ENCODE results near the gene STAG1. TPM values are rescaled to one million over a fixed set of nuclear protein-coding genes. Genes with fewer than 3 reads are reported as not detected.

Gene STAG1
- total RNA-seq, 1 donor from 2014 or later, result 24.1 TPM

DNA sequence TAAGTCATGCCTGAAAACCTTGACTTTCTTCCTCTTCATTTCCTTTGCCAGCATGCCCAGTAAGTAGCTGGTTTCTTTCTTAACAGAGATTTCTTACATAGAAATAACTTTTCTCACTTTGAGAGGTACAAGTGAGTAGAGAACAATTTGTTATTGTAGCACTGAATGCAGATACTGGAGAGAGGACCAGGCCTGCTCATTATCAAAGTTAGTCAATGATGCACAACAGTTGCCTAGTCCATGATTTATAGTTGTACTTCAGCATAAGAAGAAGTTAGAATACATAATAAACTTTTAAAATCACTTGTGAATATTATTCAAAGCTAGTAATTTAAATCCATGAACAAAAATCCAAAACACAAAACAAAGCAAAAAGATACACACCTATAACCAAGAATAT is 289.0 kb downstream of the STAG1 start:
- DNase-seq (ENCODE audit: low read depth) (no peak), FAIRE-seq (no peak)
- no peaks in the 10 kb centered on the region for H3K9me3 ChIP-seq (ENCODE audit: insufficient read depth, low read depth, low read length)
- no peak overlapping the region for H3K4me2 ChIP-seq (ENCODE audit: low read length)
- no peak overlapping the region for H3K4me3 Mint-ChIP-seq (ENCODE audit: unreplicated experiment)
- no peak overlapping the region for H3K27ac ChIP-seq (ENCODE audit: low read depth, low read length)
- H3K36me3 ChIP-seq (ENCODE audit: insufficient read depth, low read length), result no peaks in the 10 kb centered on the region
- no peaks in the 10 kb centered on the region for H3K79me2 ChIP-seq (ENCODE audit: insufficient read depth, low read length)
- peaks cover 2% of the 10 kb centered on the region for H3K9me3 Mint-ChIP-seq (ENCODE audit: unreplicated experiment)
- no peak overlapping the region for H2AFZ ChIP-seq (ENCODE audit: low read depth, low read length)
- no peaks in the 10 kb centered on the region for H3K4me1 ChIP-seq (ENCODE audit: insufficient read depth, low read length)
- no peak overlapping the region for H3K27ac Mint-ChIP-seq (ENCODE audit: unreplicated experiment)
- peaks cover 3% of the 10 kb centered on the region for H3K4me1 Mint-ChIP-seq (ENCODE audit: low read depth, unreplicated experiment)
- H3K36me3 Mint-ChIP-seq (ENCODE audit: low read depth, unreplicated experiment), result peaks cover 17% of the 10 kb centered on the region
- H3K27me3 ChIP-seq (ENCODE audit: insufficient read depth, low read length), result no peaks in the 10 kb centered on the region
- H3K9ac ChIP-seq (ENCODE audit: low read length), result no peak overlapping the region
- no peaks in the 10 kb centered on the region for H4K20me1 ChIP-seq (ENCODE audit: insufficient read depth, low read length)
- no peak for TF ChIP-seq EZH2 (IDR thresholded peaks at IDR 0.05; ENCODE audit: insufficient read depth, low read length)
- TF ChIP-seq, protein P1, sequence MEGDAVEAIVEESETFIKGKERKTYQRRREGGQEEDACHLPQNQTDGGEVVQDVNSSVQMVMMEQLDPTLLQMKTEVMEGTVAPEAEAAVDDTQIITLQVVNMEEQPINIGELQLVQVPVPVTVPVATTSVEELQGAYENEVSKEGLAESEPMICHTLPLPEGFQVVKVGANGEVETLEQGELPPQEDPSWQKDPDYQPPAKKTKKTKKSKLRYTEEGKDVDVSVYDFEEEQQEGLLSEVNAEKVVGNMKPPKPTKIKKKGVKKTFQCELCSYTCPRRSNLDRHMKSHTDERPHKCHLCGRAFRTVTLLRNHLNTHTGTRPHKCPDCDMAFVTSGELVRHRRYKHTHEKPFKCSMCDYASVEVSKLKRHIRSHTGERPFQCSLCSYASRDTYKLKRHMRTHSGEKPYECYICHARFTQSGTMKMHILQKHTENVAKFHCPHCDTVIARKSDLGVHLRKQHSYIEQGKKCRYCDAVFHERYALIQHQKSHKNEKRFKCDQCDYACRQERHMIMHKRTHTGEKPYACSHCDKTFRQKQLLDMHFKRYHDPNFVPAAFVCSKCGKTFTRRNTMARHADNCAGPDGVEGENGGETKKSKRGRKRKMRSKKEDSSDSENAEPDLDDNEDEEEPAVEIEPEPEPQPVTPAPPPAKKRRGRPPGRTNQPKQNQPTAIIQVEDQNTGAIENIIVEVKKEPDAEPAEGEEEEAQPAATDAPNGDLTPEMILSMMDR (IDR thresholded peaks at IDR 0.05; ENCODE audit: insufficient read depth, low read depth, low read length), result no peak
- no peaks in the 10 kb centered on the region for H3K27me3 Mint-ChIP-seq (ENCODE audit: low read depth, unreplicated experiment)
- H3K4me3 ChIP-seq (ENCODE audit: insufficient read depth, low read depth, low read length), result no peak overlapping the region

DNA sequence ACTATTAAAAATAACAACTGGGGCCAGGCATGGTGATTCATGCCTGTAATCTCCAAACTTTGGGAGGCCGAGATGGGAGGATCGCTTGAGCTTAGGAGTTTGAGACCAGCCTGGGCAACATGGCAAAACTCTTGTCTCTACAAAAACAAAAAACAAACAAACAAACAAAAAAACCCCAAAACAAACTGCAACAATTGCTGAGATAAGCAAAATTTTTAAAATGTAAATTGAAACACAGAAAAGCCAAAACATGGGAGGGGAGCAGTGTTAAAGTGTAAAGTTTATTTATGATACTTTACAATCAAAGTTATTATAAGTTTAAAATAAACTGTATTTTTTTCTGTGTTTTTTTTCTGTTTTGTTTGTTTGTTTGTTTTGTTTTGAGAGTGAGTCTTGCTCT is 294.4 kb downstream of the STAG1 start:
- H3K27me3 Mint-ChIP-seq (ENCODE audit: low read depth, unreplicated experiment), result no peaks in the 10 kb centered on the region
- H3K4me3 Mint-ChIP-seq (ENCODE audit: unreplicated experiment), result no peak overlapping the region
- FAIRE-seq (no peak), DNase-seq (ENCODE audit: low read depth) (no peak)
- H3K9me3 Mint-ChIP-seq (ENCODE audit: unreplicated experiment), result peaks cover 30% of the 10 kb centered on the region
- Histone ChIP-seq H3K27ac (ENCODE audit: low read depth, low read length) (no peak overlapping the region), H3K36me3 (ENCODE audit: insufficient read depth, low read length) (peaks cover 5% of the 10 kb centered on the region), H3K79me2 (ENCODE audit: insufficient read depth, low read length) (no peaks in the 10 kb centered on the region), H3K9me3 (ENCODE audit: insufficient read depth, low read depth, low read length) (peaks cover 11% of the 10 kb centered on the region), H3K4me1 (ENCODE audit: insufficient read depth, low read length) (no peaks in the 10 kb centered on the region), H3K9ac (ENCODE audit: low read length) (no peak overlapping the region), H3K4me2 (ENCODE audit: low read length) (no peak overlapping the region), H3K27me3 (ENCODE audit: insufficient read depth, low read length) (no peaks in the 10 kb centered on the region), H4K20me1 (ENCODE audit: insufficient read depth, low read length) (no peaks in the 10 kb centered on the region), H3K4me3 (ENCODE audit: insufficient read depth, low read depth, low read length) (no peak overlapping the region), H2AFZ (ENCODE audit: low read depth, low read length) (no peak overlapping the region)
- TF ChIP-seq EZH2 (IDR thresholded peaks at IDR 0.05; ENCODE audit: insufficient read depth, low read length), result no peak
- TF ChIP-seq, protein P1 (IDR thresholded peaks at IDR 0.05; ENCODE audit: insufficient read depth, low read depth, low read length), result no peak
- H3K36me3 Mint-ChIP-seq (ENCODE audit: low read depth, unreplicated experiment), result peaks cover 46% of the 10 kb centered on the region
- no peak overlapping the region for H3K27ac Mint-ChIP-seq (ENCODE audit: unreplicated experiment)
- no peaks in the 10 kb centered on the region for H3K4me1 Mint-ChIP-seq (ENCODE audit: low read depth, unreplicated experiment)

DNA sequence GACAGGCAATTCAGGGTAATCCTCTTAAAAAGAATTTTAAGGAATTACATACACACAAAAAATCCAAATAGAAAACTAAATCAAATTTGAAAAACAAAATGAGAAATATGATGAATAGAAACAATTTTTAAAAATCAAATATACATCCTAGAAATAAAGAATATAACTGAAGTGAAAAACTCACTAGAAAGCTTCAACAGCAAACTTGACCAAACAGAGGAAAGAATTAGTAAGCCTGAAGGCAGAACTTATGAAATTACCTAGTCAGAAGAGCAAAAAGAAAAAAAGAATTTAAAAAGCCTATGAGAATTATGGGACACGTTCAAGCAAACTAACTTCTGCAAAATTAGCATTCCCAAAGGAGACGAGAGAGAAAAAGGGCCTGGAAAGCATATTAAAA is 296.0 kb downstream of the STAG1 start:
- no peaks in the 10 kb centered on the region for H3K27me3 Mint-ChIP-seq (ENCODE audit: low read depth, unreplicated experiment)
- TF ChIP-seq, protein P1 (IDR thresholded peaks at IDR 0.05; ENCODE audit: insufficient read depth, low read depth, low read length), result no peak
- TF ChIP-seq EZH2 (IDR thresholded peaks at IDR 0.05; ENCODE audit: insufficient read depth, low read length), result no peak
- no peaks in the 10 kb centered on the region for H3K79me2 ChIP-seq (ENCODE audit: insufficient read depth, low read length)

More for the DNA sequence above, 296.0 kb downstream of the STAG1 start:
- no peak overlapping the region for H3K27ac Mint-ChIP-seq (ENCODE audit: unreplicated experiment)
- no peaks in the 10 kb centered on the region for H3K27me3 ChIP-seq (ENCODE audit: insufficient read depth, low read length)
- H3K9me3 Mint-ChIP-seq (ENCODE audit: unreplicated experiment), result peaks cover 30% of the 10 kb centered on the region
- no peaks in the 10 kb centered on the region for H3K4me1 ChIP-seq (ENCODE audit: insufficient read depth, low read length)
- peaks cover 9% of the 10 kb centered on the region for H3K36me3 ChIP-seq (ENCODE audit: insufficient read depth, low read length)
- no peak overlapping the region for H2AFZ ChIP-seq (ENCODE audit: low read depth, low read length)
- H3K27ac ChIP-seq (ENCODE audit: low read depth, low read length), result no peak overlapping the region
- H3K9me3 ChIP-seq (ENCODE audit: insufficient read depth, low read depth, low read length), result peaks cover 11% of the 10 kb centered on the region
- H3K36me3 Mint-ChIP-seq (ENCODE audit: low read depth, unreplicated experiment), result peaks cover 41% of the 10 kb centered on the region
- no peak overlapping the region for H3K4me3 ChIP-seq (ENCODE audit: insufficient read depth, low read depth, low read length)
- FAIRE-seq (no peak), DNase-seq (ENCODE audit: low read depth) (no peak)
- no peak overlapping the region for H3K4me3 Mint-ChIP-seq (ENCODE audit: unreplicated experiment)
- H4K20me1 ChIP-seq (ENCODE audit: insufficient read depth, low read length), result no peaks in the 10 kb centered on the region
- H3K4me1 Mint-ChIP-seq (ENCODE audit: low read depth, unreplicated experiment), result no peaks in the 10 kb centered on the region
- H3K9ac ChIP-seq (ENCODE audit: low read length), result no peak overlapping the region
- H3K4me2 ChIP-seq (ENCODE audit: low read length), result no peak overlapping the region

Measured in astrocyte (in vitro differentiated cells and primary cell).